BLaER1 treated with 17β-estradiol and CSF1 and Interleukin-3, amounts not matched to agents 10 nM and 100 nM (cell line): ENCODE measurements around the gene SECISBP2L.
A peak's percentile ranks its signal among the peaks of the same experiment; 100 is the strongest.

Experiments used
- H3K27ac ChIP-seq, 11 experiments: shearing (Covaris generic); formaldehyde crosslinking; 2 replicates each; pipeline ENCODE4 v1.8.1; 2022
- H3K27me3 ChIP-seq, 11 experiments: shearing (Covaris generic); formaldehyde crosslinking; 2 replicates each; pipeline ENCODE4 v1.8.1; 2022
- H3K36me3 ChIP-seq, 11 experiments: shearing (Covaris generic); formaldehyde crosslinking; 2 replicates each; pipeline ENCODE4 v1.8.1; 2022
- H3K4me1 ChIP-seq, 10 experiments: shearing (Covaris generic); formaldehyde crosslinking; 2 replicates each; pipeline ENCODE4 v1.8.1; 2022
- H3K4me2 ChIP-seq, 11 experiments: shearing (Covaris generic); formaldehyde crosslinking; 2 replicates each; pipeline ENCODE4 v1.8.1; 2022
- H3K4me3 ChIP-seq, 10 experiments: shearing (Covaris generic); formaldehyde crosslinking; 2 replicates each; pipeline ENCODE4 v1.8.1; 2022
- H3K9ac ChIP-seq, 11 experiments: shearing (Covaris generic); formaldehyde crosslinking; 2 replicates each; pipeline ENCODE4 v1.8.1; 2022
- H3K9me3 ChIP-seq, 11 experiments: shearing (Covaris generic); formaldehyde crosslinking; replicated peaks in 1 of 11; 2 replicates each; pipeline ENCODE4 v1.8.1; 2022
- H4K20me1 ChIP-seq, 11 experiments: shearing (Covaris generic); formaldehyde crosslinking; 2 replicates each; pipeline ENCODE4 v1.8.1; 2022
- Cebpa-rat ChIP-seq, 11 experiments: shearing (Covaris generic); IDR thresholded peaks; 2 replicates each; pipeline ENCODE4 v1.8.1; 2022

Gene SECISBP2L

DNA sequence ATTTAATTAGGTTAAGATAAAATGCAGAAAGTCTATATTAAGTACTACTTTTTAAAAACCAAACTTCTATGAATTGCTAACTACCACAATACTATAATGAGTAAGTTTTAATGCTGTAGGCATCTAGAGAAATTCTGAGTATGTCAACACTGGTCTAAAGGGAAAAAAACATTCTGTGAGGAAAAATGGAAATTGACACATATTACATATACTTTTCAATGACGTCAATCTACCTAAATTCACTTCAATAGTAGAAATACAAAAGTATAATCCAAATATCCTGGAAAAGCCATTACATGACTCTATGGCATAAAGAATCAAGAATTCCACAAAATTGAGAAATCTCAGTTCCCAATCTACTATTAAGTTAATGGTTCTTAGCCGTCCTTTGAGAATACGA lies 2.2 kb downstream of the SECISBP2L start:
- Histone ChIP-seq H3K4me1 (peaks cover 17 to 31% (median 21%) of the 10 kb centered on the region in 10 experiments), H3K9ac (peak overlapping the region in 4 of 11 experiments; percentile 87 to 97 (median 92); a peak in 6 of 22 replicates), H3K4me2 (peak overlapping the region; percentile 79 to 94 (median 88)), H4K20me1 (peaks cover 11 to 63% (median 31%) of the 10 kb centered on the region in 11 experiments; a peak in 17 of 22 replicates), H3K36me3 (peaks cover 0 to 12% (median 0%) of the 10 kb centered on the region in 11 experiments; a peak in 2 of 22 replicates), H3K9me3 (no peaks in the 10 kb centered on the region), H3K27me3 (no peaks in the 10 kb centered on the region), H3K4me3 (peak overlapping the region in 6 of 10 experiments; percentile 90 to 100 (median 96); a peak in 5 of 20 replicates), H3K27ac (no peak overlapping the region)
- no peak for TF ChIP-seq Cebpa-rat (IDR thresholded peaks at IDR 0.05)

GRCh38 chr15:49042165-49042564 lies 4.1 kb downstream of the SECISBP2L start:
- Histone ChIP-seq H3K4me3 (no peak overlapping the region), H3K4me2 (peak overlapping the region in 1 of 11 experiments; percentile 1; a peak in 1 of 22 replicates), H3K36me3 (peaks cover 0 to 17% (median 5%) of the 10 kb centered on the region in 11 experiments; a peak in 7 of 22 replicates), H3K9ac (no peak overlapping the region), H4K20me1 (peaks cover 11 to 80% (median 36%) of the 10 kb centered on the region in 11 experiments; a peak in 17 of 22 replicates), H3K4me1 (peaks cover 17 to 37% (median 21%) of the 10 kb centered on the region in 10 experiments), H3K9me3 (no peaks in the 10 kb centered on the region), H3K27ac (no peak overlapping the region), H3K27me3 (no peaks in the 10 kb centered on the region)
- TF ChIP-seq Cebpa-rat (IDR thresholded peaks at IDR 0.05): no peak

- peaks cover 11 to 87% (median 36%) of the 10 kb centered on the region in 11 experiments; a peak in 17 of 22 replicates for H4K20me1 ChIP-seq
- no peak overlapping the region for H3K27ac ChIP-seq
- H3K27me3 ChIP-seq: no peaks in the 10 kb centered on the region
- no peak overlapping the region for H3K4me3 ChIP-seq
- H3K9me3 ChIP-seq: no peaks in the 10 kb centered on the region
- no peak overlapping the region for H3K4me2 ChIP-seq
- no peak overlapping the region for H3K9ac ChIP-seq
- peaks cover 13 to 32% (median 15%) of the 10 kb centered on the region in 10 experiments for H3K4me1 ChIP-seq
- peaks cover 5 to 25% (median 11%) of the 10 kb centered on the region in 11 experiments; a peak in 16 of 22 replicates for H3K36me3 ChIP-seq
- TF ChIP-seq Cebpa-rat (IDR thresholded peaks at IDR 0.05): no peak
Observed at GRCh38 chr15:49041426-49041825, 4.8 kb downstream of the SECISBP2L start.

- peaks cover 16 to 37% (median 22%) of the 10 kb centered on the region in 11 experiments for H3K36me3 ChIP-seq
- TF ChIP-seq Cebpa-rat (IDR thresholded peaks at IDR 0.05): no peak
- H3K9ac ChIP-seq: no peak overlapping the region
- no peak overlapping the region for H3K4me2 ChIP-seq
- H3K27me3 ChIP-seq: no peaks in the 10 kb centered on the region
- peaks cover 11 to 97% (median 29%) of the 10 kb centered on the region in 11 experiments; a peak in 17 of 22 replicates for H4K20me1 ChIP-seq
- H3K9me3 ChIP-seq: no peaks in the 10 kb centered on the region
- H3K27ac ChIP-seq: no peak overlapping the region
- H3K4me1 ChIP-seq: peaks cover 12 to 32% (median 14%) of the 10 kb centered on the region in 10 experiments
- H3K4me3 ChIP-seq: no peak overlapping the region
Observed at GRCh38 chr15:49040151-49040550, 6.1 kb downstream of the SECISBP2L start.

GRCh38 chr15:49038382-49038781 lies 7.9 kb downstream of the SECISBP2L start:
- no peak overlapping the region for H3K4me3 ChIP-seq
- TF ChIP-seq Cebpa-rat (IDR thresholded peaks at IDR 0.05): no peak
- H3K27ac ChIP-seq: no peak overlapping the region
- H3K27me3 ChIP-seq: no peaks in the 10 kb centered on the region
- H3K4me2 ChIP-seq: no peak overlapping the region
- H3K4me1 ChIP-seq: peaks cover 0 to 15% (median 0%) of the 10 kb centered on the region in 10 experiments; a peak in 4 of 20 replicates
- no peaks in the 10 kb centered on the region for H3K9me3 ChIP-seq
- peaks cover 20 to 55% (median 35%) of the 10 kb centered on the region in 11 experiments for H3K36me3 ChIP-seq
- peaks cover 11 to 92% (median 24%) of the 10 kb centered on the region in 11 experiments; a peak in 17 of 22 replicates for H4K20me1 ChIP-seq
- H3K9ac ChIP-seq: no peak overlapping the region

DNA sequence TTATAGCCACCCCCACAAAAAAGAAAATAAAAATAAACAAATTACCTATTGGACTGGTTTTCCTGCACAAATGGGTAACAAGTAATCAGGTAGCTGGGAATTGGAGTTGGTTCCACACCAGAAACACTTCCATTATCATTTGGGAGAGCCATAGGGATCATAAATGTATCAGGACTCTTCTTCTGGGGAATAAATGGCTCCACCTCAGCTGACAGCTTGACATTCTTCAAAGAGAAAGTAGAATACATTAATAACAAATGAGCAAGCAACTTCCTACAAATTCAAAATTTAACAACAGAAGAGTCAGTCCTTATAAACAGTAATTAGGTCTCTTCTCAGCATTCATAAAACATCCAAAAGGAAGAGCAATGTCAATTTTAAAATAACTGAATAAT lies 8.7 kb downstream of the SECISBP2L start:
- Histone ChIP-seq H3K9me3 (no peaks in the 10 kb centered on the region), H3K9ac (no peak overlapping the region), H3K27me3 (no peaks in the 10 kb centered on the region), H3K27ac (no peak overlapping the region), H3K4me3 (no peak overlapping the region), H3K4me1 (peaks cover 0 to 13% (median 0%) of the 10 kb centered on the region in 10 experiments; a peak in 1 of 20 replicates), H3K36me3 (peaks cover 20 to 59% (median 39%) of the 10 kb centered on the region in 11 experiments), H4K20me1 (peaks cover 8 to 85% (median 22%) of the 10 kb centered on the region in 11 experiments; a peak in 17 of 22 replicates), H3K4me2 (peak overlapping the region in 1 of 11 experiments; percentile 1; a peak in 1 of 22 replicates)
- TF ChIP-seq Cebpa-rat (IDR thresholded peaks at IDR 0.05): no peak

GRCh38 chr15:49036650-49037545 lies 9.3 kb downstream of the SECISBP2L start:
- Histone ChIP-seq H3K9ac (no peak overlapping the region), H3K27me3 (no peaks in the 10 kb centered on the region), H3K4me2 (no peak overlapping the region), H3K4me1 (peaks cover 0 to 8% (median 0%) of the 10 kb centered on the region in 10 experiments; a peak in 1 of 20 replicates), H3K4me3 (no peak overlapping the region), H4K20me1 (peaks cover 5 to 85% (median 17%) of the 10 kb centered on the region in 11 experiments; a peak in 17 of 22 replicates), H3K36me3 (peaks cover 20 to 60% (median 44%) of the 10 kb centered on the region in 11 experiments), H3K27ac (no peak overlapping the region), H3K9me3 (no peaks in the 10 kb centered on the region)
- no peak for TF ChIP-seq Cebpa-rat (IDR thresholded peaks at IDR 0.05)

- no peaks in the 10 kb centered on the region for H3K9me3 ChIP-seq
- H3K4me2 ChIP-seq: no peak overlapping the region
- H3K4me1 ChIP-seq: peaks cover 0 to 8% (median 0%) of the 10 kb centered on the region in 10 experiments; a peak in 1 of 20 replicates
- no peak overlapping the region for H3K27ac ChIP-seq
- peaks cover 24 to 64% (median 47%) of the 10 kb centered on the region in 11 experiments for H3K36me3 ChIP-seq
- peaks cover 5 to 77% (median 16%) of the 10 kb centered on the region in 11 experiments; a peak in 17 of 22 replicates for H4K20me1 ChIP-seq
- H3K9ac ChIP-seq: no peak overlapping the region
- TF ChIP-seq Cebpa-rat (IDR thresholded peaks at IDR 0.05): no peak
- no peak overlapping the region for H3K4me3 ChIP-seq
- no peaks in the 10 kb centered on the region for H3K27me3 ChIP-seq
Observed at GRCh38 chr15:49035825-49036224, 10.4 kb downstream of the SECISBP2L start.
